Mammary microvascular endothelial cell (primary cell): ENCODE measurements around the gene RAB3IL1. TPM values are rescaled to one million over a fixed set of nuclear protein-coding genes. Genes with fewer than 3 reads are reported as not detected.

Experiments
- total RNA-seq: library from RNA; depleted of rRNA; stranded (reverse); fragments of >200 nt; gene quantifications from 2 replicates; pipeline ENCODE4 v1.2.3, GENCODE V29; 2015

Gene RAB3IL1, protein sequence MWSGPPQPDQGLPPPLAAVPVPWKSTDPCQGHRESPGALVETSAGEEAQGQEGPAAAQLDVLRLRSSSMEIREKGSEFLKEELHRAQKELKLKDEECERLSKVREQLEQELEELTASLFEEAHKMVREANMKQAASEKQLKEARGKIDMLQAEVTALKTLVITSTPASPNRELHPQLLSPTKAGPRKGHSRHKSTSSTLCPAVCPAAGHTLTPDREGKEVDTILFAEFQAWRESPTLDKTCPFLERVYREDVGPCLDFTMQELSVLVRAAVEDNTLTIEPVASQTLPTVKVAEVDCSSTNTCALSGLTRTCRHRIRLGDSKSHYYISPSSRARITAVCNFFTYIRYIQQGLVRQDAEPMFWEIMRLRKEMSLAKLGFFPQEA
- 5.1 and 7.5 TPM in 2 replicates for total RNA-seq

GRCh38 chr11:61917334-61918109 is at the start of gene RAB3IL1:
Gene RAB3IL1, minus strand, starts transcription at chr11:61917566. Its CDS starts 199 bp downstream, at chr11:61917367.

DNA sequence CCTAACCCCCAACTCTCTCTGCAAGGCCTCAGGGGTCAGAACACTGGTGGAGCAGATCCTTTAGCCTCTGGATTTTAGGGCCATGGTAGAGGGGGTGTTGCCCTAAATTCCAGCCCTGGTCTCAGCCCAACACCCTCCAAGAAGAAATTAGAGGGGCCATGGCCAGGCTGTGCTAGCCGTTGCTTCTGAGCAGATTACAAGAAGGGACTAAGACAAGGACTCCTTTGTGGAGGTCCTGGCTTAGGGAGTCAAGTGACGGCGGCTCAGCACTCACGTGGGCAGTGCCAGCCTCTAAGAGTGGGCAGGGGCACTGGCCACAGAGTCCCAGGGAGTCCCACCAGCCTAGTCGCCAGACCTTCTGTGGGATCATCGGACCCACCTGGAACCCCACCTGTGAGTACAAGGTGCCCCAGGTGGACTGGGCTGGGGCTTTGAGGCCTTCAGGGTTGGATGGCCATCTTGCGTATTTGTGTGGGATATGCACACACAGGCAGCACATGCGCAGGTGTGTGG is 32.7 kb upstream of the RAB3IL1 start, which contains the start of gene BEST1:
Gene BEST1 (plus strand): TSS at position 317 of the 513 bp plus-strand sequence. CDS start 1,456 bp downstream, outside the sequence.

GRCh38 chr11:61891331-61892084 is 25.9 kb downstream of the RAB3IL1 start, which contains the start of gene FADS3:
Gene FADS3, minus strand, starts transcription at chr11:61891545. Its CDS starts 164 bp downstream, at chr11:61891381.

Other genes starting within 250 kb of the RAB3IL1 start
- gene DAGLA, start 237.2 kb downstream of the RAB3IL1 start, total RNA-seq, result 4.3 and 5.8 TPM in 2 replicates
- 2.3 and 4.3 TPM in 2 replicates for gene MYRF, start 164.9 kb downstream of the RAB3IL1 start, total RNA-seq
- gene TMEM258, start 125.0 kb downstream of the RAB3IL1 start, total RNA-seq, result 64.7 and 84.0 TPM in 2 replicates
- gene FEN1, start 124.7 kb downstream of the RAB3IL1 start, total RNA-seq, result 66.6 and 71.7 TPM in 2 replicates
- 59.7 and 68.7 TPM in 2 replicates for gene FADS1, start 100.6 kb downstream of the RAB3IL1 start, total RNA-seq
- gene FADS2, start 89.3 kb downstream of the RAB3IL1 start, total RNA-seq, result 267 and 304 TPM in 2 replicates
- gene FADS3, start 26.0 kb downstream of the RAB3IL1 start, total RNA-seq, result 259 and 318 TPM in 2 replicates
- gene BEST1, start 32.8 kb upstream of the RAB3IL1 start, total RNA-seq, result not detected in 2 replicates
- gene FTH1, start 50.1 kb upstream of the RAB3IL1 start, total RNA-seq, result 854 and 859 TPM in 2 replicates
- 33.3 and 46.4 TPM in 2 replicates for gene INCENP, start 206.4 kb upstream of the RAB3IL1 start, total RNA-seq